Liver (tissue), 9 donors: ENCODE data around the gene STX17. TPM values are rescaled to one million over a fixed set of nuclear protein-coding genes. Genes with fewer than 3 reads are reported as not detected.

Experiments used
- DNase-seq: peaks from one replicate; pipeline ENCODE4 v3.0.0-alpha.2; 2017; ENCODE audit warnings: low spot score
- H3K27ac ChIP-seq, 2 donors: one replicate each; pipeline ENCODE4 v1.7.0; 2013; ENCODE audit warnings: inconsistent platforms in 2 of 2, low read length in 2 of 2, control low read depth in 1 of 2, low read depth in 1 of 2, mild to moderate bottlenecking in 1 of 2
- H3K27me3 ChIP-seq, 4 donors: one replicate each; pipeline versions ENCODE4 v1.6.1 to v1.7.0; 2013; ENCODE audit warnings: low read length in 3 of 4, inconsistent platforms in 1 of 4, mild to moderate bottlenecking in 1 of 4, moderate library complexity in 1 of 4; ENCODE audit not compliant: control insufficient read depth in 4 of 4, insufficient read depth in 4 of 4
- H3K36me3 ChIP-seq, 4 donors: one replicate each; pipeline versions ENCODE4 v1.6.1 to v1.7.0; 2013; ENCODE audit warnings: low read length in 3 of 4, mild to moderate bottlenecking in 3 of 4, low read depth in 1 of 4, moderate library complexity in 1 of 4; ENCODE audit not compliant: control insufficient read depth in 4 of 4, insufficient read depth in 3 of 4
- H3K4me1 ChIP-seq, 4 donors: one replicate each; pipeline versions ENCODE4 v1.6.1 to v1.7.0; 2013; ENCODE audit warnings: low read length in 3 of 4, mild to moderate bottlenecking in 3 of 4, moderate library complexity in 1 of 4; ENCODE audit not compliant: control insufficient read depth in 4 of 4, insufficient read depth in 4 of 4
- H3K4me3 ChIP-seq, 3 donors: one replicate each; pipeline versions ENCODE4 v1.6.1 to v1.7.0; 2013; ENCODE audit warnings: low read length in 3 of 3, control low read depth in 1 of 3, low read depth in 1 of 3, mild to moderate bottlenecking in 1 of 3
- H3K9ac ChIP-seq, 2 donors: one replicate each; pipeline ENCODE4 v1.7.0; 2013; ENCODE audit warnings: low read length in 2 of 2, mild to moderate bottlenecking in 2 of 2, moderate library complexity in 2 of 2, control low read depth in 1 of 2, low read depth in 1 of 2
- H3K9me3 ChIP-seq, 4 donors: one replicate each; pipeline versions ENCODE4 v1.6.1 to v1.7.0; 2013; ENCODE audit warnings: low read length in 3 of 4; ENCODE audit not compliant: control insufficient read depth in 4 of 4
- FOXA2 ChIP-seq: IDR thresholded peaks from 2 replicates; pipeline ENCODE4 v1.6.1; 2016; ENCODE audit warnings: antibody characterized with exemption
- GABPA ChIP-seq, 2 donors: IDR thresholded peaks in 1 of 2; conservative IDR thresholded peaks in 1 of 2; 2 replicates each; pipeline ENCODE4 v1.6.1; 2016; ENCODE audit warnings: antibody characterized with exemption in 2 of 2, mild to moderate bottlenecking in 1 of 2, moderate library complexity in 1 of 2
- HNF4G ChIP-seq: IDR thresholded peaks from 2 replicates; pipeline ENCODE4 v1.6.1; 2016; ENCODE audit warnings: antibody characterized with exemption
- TAF1 ChIP-seq: conservative IDR thresholded peaks from 2 replicates; pipeline ENCODE4 v1.6.1; 2016; ENCODE audit warnings: antibody characterized with exemption, mild to moderate bottlenecking
- WGBS: extraction: QIAGEN DNeasy Blood & Tissue Kit; methylation state at CpG from one replicate; pipeline ENCODE4 v1.1.7; 2013; 5-methylcytosine and 5-hydroxymethylcytosine counted together
- polyA plus RNA-seq, 2 donors: library from polyadenylated mRNA; stranded (reverse) in 1 of 2; unstranded in 1 of 2; fragments of 200-250 nt in 1 of 2; fragments of >200 nt in 1 of 2; fragmentation: Nextera tagmentation in 1 of 2; extraction: Ambion mirVana in 1 of 2; gene quantifications; one replicate each; pipeline versions ENCODE4 v1.2.1 to v1.2.3, GENCODE V29; 2013 to 2015
- total RNA-seq, 2 donors: library from RNA; depleted of rRNA; stranded (reverse); fragments of >200 nt; gene quantifications; one replicate each; pipeline ENCODE4 v1.2.3, GENCODE V29; 2014
- TF ChIP-seq, protein P1 (sequence below): IDR thresholded peaks from 2 replicates; pipeline ENCODE4 v1.6.1; 2016; ENCODE audit warnings: antibody characterized with exemption
- TF ChIP-seq, protein P2 (sequence below): IDR thresholded peaks from 2 replicates; pipeline ENCODE4 v1.6.1; 2016; ENCODE audit warnings: antibody characterized with exemption, mild to moderate bottlenecking
- donor health status: healthy.
- donor health status: healthy.
- donor health status: healthy.
- donor health status: healthy.
- donor health status: healthy.

STX17 gene
- total and polyA plus RNA-seq, 4 donors = 8.3 to 30.9 (median 21.2) TPM

- 99% methylated on average over 1 of the region's 1 CpG for WGBS
- DNase-seq = no peak
- TF ChIP-seq FOXA2 (no peak), GABPA (IDR thresholded peaks at IDR 0.05 in 1 of 2, conservative IDR thresholded peaks at IDR 0.05 in 1 of 2) (no peak), HNF4G (no peak), TAF1 (no peak)
- TF ChIP-seq, protein P1, sequence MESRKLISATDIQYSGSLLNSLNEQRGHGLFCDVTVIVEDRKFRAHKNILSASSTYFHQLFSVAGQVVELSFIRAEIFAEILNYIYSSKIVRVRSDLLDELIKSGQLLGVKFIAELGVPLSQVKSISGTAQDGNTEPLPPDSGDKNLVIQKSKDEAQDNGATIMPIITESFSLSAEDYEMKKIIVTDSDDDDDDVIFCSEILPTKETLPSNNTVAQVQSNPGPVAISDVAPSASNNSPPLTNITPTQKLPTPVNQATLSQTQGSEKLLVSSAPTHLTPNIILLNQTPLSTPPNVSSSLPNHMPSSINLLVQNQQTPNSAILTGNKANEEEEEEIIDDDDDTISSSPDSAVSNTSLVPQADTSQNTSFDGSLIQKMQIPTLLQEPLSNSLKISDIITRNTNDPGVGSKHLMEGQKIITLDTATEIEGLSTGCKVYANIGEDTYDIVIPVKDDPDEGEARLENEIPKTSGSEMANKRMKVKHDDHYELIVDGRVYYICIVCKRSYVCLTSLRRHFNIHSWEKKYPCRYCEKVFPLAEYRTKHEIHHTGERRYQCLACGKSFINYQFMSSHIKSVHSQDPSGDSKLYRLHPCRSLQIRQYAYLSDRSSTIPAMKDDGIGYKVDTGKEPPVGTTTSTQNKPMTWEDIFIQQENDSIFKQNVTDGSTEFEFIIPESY = no peak
- TF ChIP-seq, protein P2, sequence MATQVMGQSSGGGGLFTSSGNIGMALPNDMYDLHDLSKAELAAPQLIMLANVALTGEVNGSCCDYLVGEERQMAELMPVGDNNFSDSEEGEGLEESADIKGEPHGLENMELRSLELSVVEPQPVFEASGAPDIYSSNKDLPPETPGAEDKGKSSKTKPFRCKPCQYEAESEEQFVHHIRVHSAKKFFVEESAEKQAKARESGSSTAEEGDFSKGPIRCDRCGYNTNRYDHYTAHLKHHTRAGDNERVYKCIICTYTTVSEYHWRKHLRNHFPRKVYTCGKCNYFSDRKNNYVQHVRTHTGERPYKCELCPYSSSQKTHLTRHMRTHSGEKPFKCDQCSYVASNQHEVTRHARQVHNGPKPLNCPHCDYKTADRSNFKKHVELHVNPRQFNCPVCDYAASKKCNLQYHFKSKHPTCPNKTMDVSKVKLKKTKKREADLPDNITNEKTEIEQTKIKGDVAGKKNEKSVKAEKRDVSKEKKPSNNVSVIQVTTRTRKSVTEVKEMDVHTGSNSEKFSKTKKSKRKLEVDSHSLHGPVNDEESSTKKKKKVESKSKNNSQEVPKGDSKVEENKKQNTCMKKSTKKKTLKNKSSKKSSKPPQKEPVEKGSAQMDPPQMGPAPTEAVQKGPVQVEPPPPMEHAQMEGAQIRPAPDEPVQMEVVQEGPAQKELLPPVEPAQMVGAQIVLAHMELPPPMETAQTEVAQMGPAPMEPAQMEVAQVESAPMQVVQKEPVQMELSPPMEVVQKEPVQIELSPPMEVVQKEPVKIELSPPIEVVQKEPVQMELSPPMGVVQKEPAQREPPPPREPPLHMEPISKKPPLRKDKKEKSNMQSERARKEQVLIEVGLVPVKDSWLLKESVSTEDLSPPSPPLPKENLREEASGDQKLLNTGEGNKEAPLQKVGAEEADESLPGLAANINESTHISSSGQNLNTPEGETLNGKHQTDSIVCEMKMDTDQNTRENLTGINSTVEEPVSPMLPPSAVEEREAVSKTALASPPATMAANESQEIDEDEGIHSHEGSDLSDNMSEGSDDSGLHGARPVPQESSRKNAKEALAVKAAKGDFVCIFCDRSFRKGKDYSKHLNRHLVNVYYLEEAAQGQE = no peak
- no peak overlapping the region for H3K27ac ChIP-seq
- H3K36me3 ChIP-seq = peaks cover 6 to 32% (median 13%) of the 10 kb centered on the region in 4 donors
- H3K9me3 ChIP-seq = no peaks in the 10 kb centered on the region
- H3K4me1 ChIP-seq = no peaks in the 10 kb centered on the region
- no peak overlapping the region for H3K4me3 ChIP-seq
- no peak overlapping the region for H3K9ac ChIP-seq
- no peaks in the 10 kb centered on the region for H3K27me3 ChIP-seq
Observed at GRCh38 chr9:100019541-100019940, 113.1 kb downstream of the STX17 start.

Other genes with a start within 250 kb of the STX17 start
- under 1 TPM; 0.08 to 0.09 TPM for gene NR4A3, start 84.8 kb upstream of the STX17 start, total RNA-seq
- under 1 TPM; 0.02 to 0.14 TPM for gene NR4A3, start 84.8 kb upstream of the STX17 start, polyA plus RNA-seq
- gene ERP44, start 192.3 kb downstream of the STX17 start, total RNA-seq = 10 to 100 TPM; 13.0 to 17.2 TPM
- 10 to 100 TPM; 21.3 to 26.8 TPM for gene ERP44, start 192.3 kb downstream of the STX17 start, polyA plus RNA-seq
- 10 to 100 TPM; 13.4 to 28.1 TPM for gene INVS, start 192.6 kb downstream of the STX17 start, total RNA-seq
- 1 to 10 TPM; 5.7 to 6.7 TPM for gene INVS, start 192.6 kb downstream of the STX17 start, polyA plus RNA-seq